Measurements from ENCODE around the gene TBL3.
"Not testable (repeated sequence)": the region's sequence is repeated elsewhere in the genome, so short reads cannot be mapped to it uniquely, and the experiment has no call there.

The TBL3 gene

DNA sequence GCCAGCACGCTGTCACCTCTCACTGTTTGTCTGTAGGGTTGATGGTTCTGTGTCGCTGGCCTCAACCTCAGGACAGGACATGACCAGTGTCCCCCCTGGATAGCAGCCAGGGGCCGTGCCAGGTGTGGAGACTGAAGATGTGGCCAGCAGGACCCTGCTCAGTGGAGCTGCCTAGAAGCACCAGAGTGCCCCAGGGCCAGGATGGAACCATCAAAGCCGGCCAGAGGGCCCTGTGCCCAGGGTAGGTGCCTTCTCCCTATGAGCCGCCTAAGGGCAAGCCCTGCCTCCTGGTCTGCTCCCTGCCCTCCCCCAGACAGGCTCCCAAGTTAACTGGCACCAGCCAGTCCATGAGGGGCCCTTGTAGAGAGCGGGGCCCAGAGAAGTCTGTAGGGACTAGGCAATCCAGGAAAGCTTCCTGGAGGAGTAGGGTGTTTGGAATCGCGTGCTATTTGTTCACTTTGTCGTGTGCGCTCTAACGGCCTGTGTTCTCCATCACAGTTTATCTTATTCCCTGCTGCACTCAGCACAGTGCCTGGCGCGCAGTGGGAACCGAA is 13.1 kb upstream of the TBL3 start:
- Histone ChIP-seq H2AFZ (ENCODE audit: low read length, unreplicated experiment) (no peak overlapping the region), H3K36me3 (ENCODE audit: insufficient read depth, low read length) (peaks cover 14% of the 10 kb centered on the region; the same call in 1 of the 2 replicates), H3K4me3 (ENCODE audit: low read depth, low read length) (peak overlapping the region; percentile 86), H3K27ac (ENCODE audit: low read depth, low read length) (no peak overlapping the region), H3K27me3 (ENCODE audit: insufficient read depth, low read length) (no peaks in the 10 kb centered on the region), H3K4me1 (ENCODE audit: control insufficient read depth, insufficient read depth, low read length, unreplicated experiment) (peaks cover 22% of the 10 kb centered on the region), H3K79me2 (ENCODE audit: control insufficient read depth, insufficient read depth, low read length, unreplicated experiment) (peaks cover 38% of the 10 kb centered on the region)

DNA sequence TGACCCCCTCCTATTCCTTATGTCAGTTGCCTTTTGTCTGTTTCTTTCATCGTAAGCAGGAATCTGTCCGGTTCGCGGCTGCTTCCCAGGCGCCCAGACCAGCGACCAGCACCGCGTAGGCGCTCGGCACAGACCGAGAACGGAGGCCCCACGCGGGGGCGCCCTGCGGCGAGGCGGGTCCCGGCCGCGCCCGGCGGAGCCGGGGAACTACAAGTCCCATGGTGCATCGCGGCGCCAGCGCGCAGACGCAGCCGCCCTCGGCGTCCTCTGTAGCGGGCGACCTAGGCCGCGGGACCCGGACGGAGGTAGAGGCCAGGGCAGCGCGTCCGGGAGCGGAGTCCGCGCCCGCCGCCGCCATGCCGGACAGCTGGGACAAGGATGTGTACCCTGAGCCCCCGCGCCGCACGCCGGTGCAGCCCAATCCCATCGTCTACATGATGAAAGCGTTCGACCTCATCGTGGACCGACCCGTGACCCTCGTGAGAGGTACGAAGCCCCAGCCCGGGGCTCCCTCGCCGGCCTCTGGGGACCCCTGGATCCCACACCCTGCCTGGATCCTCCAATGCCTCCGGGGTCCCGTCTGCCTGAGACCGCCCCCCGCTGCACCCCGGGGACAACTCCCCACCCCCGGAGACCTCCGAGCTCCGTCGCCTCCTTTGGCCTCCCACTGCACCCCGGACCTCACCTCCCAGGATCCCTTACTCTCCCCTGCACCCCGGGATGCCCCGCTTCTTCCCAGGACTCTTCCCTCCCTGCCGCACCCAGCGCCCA is 12.4 kb upstream of the TBL3 start, which contains the start of gene NDUFB10:
Gene NDUFB10, plus strand, starts transcription at position 270 of the 771 bp plus-strand sequence. Its CDS starts 87 bp downstream, at position 357.
- H3K36me3 ChIP-seq (ENCODE audit: insufficient read depth, low read length) = peaks cover 18% of the 10 kb centered on the region; the same call in 1 of the 2 replicates
- H3K79me2 ChIP-seq (ENCODE audit: control insufficient read depth, insufficient read depth, low read length, unreplicated experiment) = peaks cover 44% of the 10 kb centered on the region
- H2AFZ ChIP-seq (ENCODE audit: low read length, unreplicated experiment) = peak within 1 kb of the TSS; percentile 46
- peaks cover 22% of the 10 kb centered on the region for H3K4me1 ChIP-seq (ENCODE audit: control insufficient read depth, insufficient read depth, low read length, unreplicated experiment)
- peak within 1 kb of the TSS; percentile 86 for H3K4me3 ChIP-seq (ENCODE audit: low read depth, low read length)
- H3K27ac ChIP-seq (ENCODE audit: low read depth, low read length) = no peak within 1 kb of the TSS
- H3K27me3 ChIP-seq (ENCODE audit: insufficient read depth, low read length) = no peaks in the 10 kb centered on the region

GRCh38 chr16:1960665-1961630 is 10.9 kb upstream of the TBL3 start:
- peaks cover 18% of the 10 kb centered on the region; the same call in 1 of the 2 replicates for H3K36me3 ChIP-seq (ENCODE audit: insufficient read depth, low read length)
- H3K4me3 ChIP-seq (ENCODE audit: low read depth, low read length) = peak overlapping the region; percentile 86
- H3K79me2 ChIP-seq (ENCODE audit: control insufficient read depth, insufficient read depth, low read length, unreplicated experiment) = peaks cover 57% of the 10 kb centered on the region
- no peak overlapping the region for H2AFZ ChIP-seq (ENCODE audit: low read length, unreplicated experiment)
- peaks cover 26% of the 10 kb centered on the region for H3K4me1 ChIP-seq (ENCODE audit: control insufficient read depth, insufficient read depth, low read length, unreplicated experiment)
- no peaks in the 10 kb centered on the region for H3K27me3 ChIP-seq (ENCODE audit: insufficient read depth, low read length)
- H3K27ac ChIP-seq (ENCODE audit: low read depth, low read length) = peak overlapping the region; percentile 26; the same call in 1 of the 2 replicates

- peaks cover 18% of the 10 kb centered on the region; the same call in 1 of the 2 replicates for H3K36me3 ChIP-seq (ENCODE audit: insufficient read depth, low read length)
- no peak overlapping the region; the same call in 1 of the 2 replicates for H3K4me3 ChIP-seq (ENCODE audit: low read depth, low read length)
Observed at GRCh38 chr16:1961651-1962067, 10.2 kb upstream of the TBL3 start.

DNA sequence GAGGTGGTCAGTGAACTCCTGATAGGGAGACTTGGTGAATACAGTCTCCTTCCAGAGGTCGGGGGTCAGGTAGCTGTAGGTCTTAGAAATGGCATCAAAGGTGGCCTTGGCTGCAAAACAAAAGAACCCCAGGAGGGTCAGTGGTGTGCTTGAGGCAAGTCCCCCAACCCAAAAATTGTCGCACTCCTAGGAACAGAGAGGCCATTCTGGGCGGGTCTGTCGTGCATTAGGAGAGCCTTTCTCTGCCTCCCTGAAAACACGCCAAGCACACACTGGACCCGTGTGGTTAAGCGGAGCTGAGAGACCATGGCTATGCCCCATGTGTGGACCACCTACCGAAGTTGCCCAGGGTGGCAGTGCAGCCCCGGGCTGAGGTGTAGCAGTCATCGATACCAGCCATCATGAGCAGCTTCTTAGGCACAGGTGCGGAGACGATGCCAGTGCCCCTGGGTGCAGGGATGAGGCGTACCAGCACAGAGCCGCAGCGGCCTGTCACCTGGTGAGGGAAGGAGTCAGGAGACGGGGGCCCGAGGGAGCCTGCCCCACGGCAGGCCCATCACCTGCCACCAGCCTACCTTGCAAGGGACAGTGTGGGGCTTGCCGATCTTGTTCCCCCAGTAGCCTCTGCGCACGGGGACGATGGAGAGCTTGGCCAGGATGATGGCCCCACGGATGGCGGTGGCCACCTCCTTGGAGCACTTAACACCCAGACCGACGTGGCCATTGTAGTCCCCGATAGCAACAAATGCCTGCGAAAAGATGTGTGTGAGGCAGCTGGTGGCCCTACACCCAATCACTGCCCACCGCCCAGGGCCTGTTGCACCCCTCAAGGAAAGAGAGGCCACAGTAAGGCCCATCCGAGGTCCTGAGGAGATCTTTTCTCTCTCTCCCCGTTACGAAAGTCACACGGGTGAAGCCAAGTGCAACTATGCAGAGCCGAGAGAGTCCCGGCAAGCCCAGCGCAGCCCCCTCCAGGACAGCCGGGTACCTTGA is 9.4 kb upstream of the TBL3 start:
- H2AFZ ChIP-seq (ENCODE audit: low read length, unreplicated experiment); H3K27me3 ChIP-seq (ENCODE audit: insufficient read depth, low read length): not testable (repeated sequence)
- peak overlapping the region; percentile 85 for H3K4me3 ChIP-seq (ENCODE audit: low read depth, low read length)
- H3K27ac ChIP-seq (ENCODE audit: low read depth, low read length) = 0 out of 2 replicates have a peak overlapping the region, but pooled peaks have one; percentile 88
- peaks cover 62% of the 10 kb centered on the region for H3K79me2 ChIP-seq (ENCODE audit: control insufficient read depth, insufficient read depth, low read length, unreplicated experiment)
- peaks cover 18% of the 10 kb centered on the region; the same call in 1 of the 2 replicates for H3K36me3 ChIP-seq (ENCODE audit: insufficient read depth, low read length)
- peaks cover 26% of the 10 kb centered on the region for H3K4me1 ChIP-seq (ENCODE audit: control insufficient read depth, insufficient read depth, low read length, unreplicated experiment)

More at GRCh38 chr16:1961651-1962067, 10.2 kb upstream of the TBL3 start:
- Histone ChIP-seq H3K27ac (ENCODE audit: low read depth, low read length) (no peak overlapping the region), H3K4me1 (ENCODE audit: control insufficient read depth, insufficient read depth, low read length, unreplicated experiment) (peaks cover 26% of the 10 kb centered on the region), H3K79me2 (ENCODE audit: control insufficient read depth, insufficient read depth, low read length, unreplicated experiment) (peaks cover 62% of the 10 kb centered on the region), H2AFZ (ENCODE audit: low read length, unreplicated experiment) (no peak overlapping the region), H3K27me3 (ENCODE audit: insufficient read depth, low read length) (no peaks in the 10 kb centered on the region)

GRCh38 chr16:1963806-1964505 is 7.9 kb upstream of the TBL3 start:
- no peak overlapping the region for H2AFZ ChIP-seq (ENCODE audit: low read length, unreplicated experiment)
- H3K4me1 ChIP-seq (ENCODE audit: control insufficient read depth, insufficient read depth, low read length, unreplicated experiment) = peaks cover 26% of the 10 kb centered on the region
- H3K36me3 ChIP-seq (ENCODE audit: insufficient read depth, low read length) = peaks cover 18% of the 10 kb centered on the region; the same call in 1 of the 2 replicates
- H3K27me3 ChIP-seq (ENCODE audit: insufficient read depth, low read length) = no peaks in the 10 kb centered on the region
- H3K27ac ChIP-seq (ENCODE audit: low read depth, low read length) = peak overlapping the region; percentile 88
- peaks cover 62% of the 10 kb centered on the region for H3K79me2 ChIP-seq (ENCODE audit: control insufficient read depth, insufficient read depth, low read length, unreplicated experiment)
- H3K4me3 ChIP-seq (ENCODE audit: low read depth, low read length) = peak overlapping the region; percentile 85

GRCh38 chr16:1964506-1965395 is 7.1 kb upstream of the TBL3 start, which contains the start of gene RPS2:
Gene RPS2 (minus strand): TSS chr16:1964826. CDS start chr16:1964625, 201 bp downstream.
- Histone ChIP-seq H3K36me3 (ENCODE audit: insufficient read depth, low read length) (peaks cover 18% of the 10 kb centered on the region; the same call in 1 of the 2 replicates), H2AFZ (ENCODE audit: low read length, unreplicated experiment) (no peak within 1 kb of the TSS), H3K4me3 (ENCODE audit: low read depth, low read length) (peak within 1 kb of the TSS; percentile 85), H3K79me2 (ENCODE audit: control insufficient read depth, insufficient read depth, low read length, unreplicated experiment) (peaks cover 60% of the 10 kb centered on the region), H3K27ac (ENCODE audit: low read depth, low read length) (peak within 1 kb of the TSS; percentile 88), H3K27me3 (ENCODE audit: insufficient read depth, low read length) (no peaks in the 10 kb centered on the region), H3K4me1 (ENCODE audit: control insufficient read depth, insufficient read depth, low read length, unreplicated experiment) (peaks cover 26% of the 10 kb centered on the region)

- H2AFZ ChIP-seq (ENCODE audit: low read length, unreplicated experiment) = no peak overlapping the region
- peaks cover 18% of the 10 kb centered on the region; the same call in 1 of the 2 replicates for H3K36me3 ChIP-seq (ENCODE audit: insufficient read depth, low read length)
- H3K4me3 ChIP-seq (ENCODE audit: low read depth, low read length) = peak overlapping the region; percentile 85
- H3K79me2 ChIP-seq (ENCODE audit: control insufficient read depth, insufficient read depth, low read length, unreplicated experiment) = peaks cover 52% of the 10 kb centered on the region
- H3K27ac ChIP-seq (ENCODE audit: low read depth, low read length) = peak overlapping the region; percentile 84
- H3K27me3 ChIP-seq (ENCODE audit: insufficient read depth, low read length) = no peaks in the 10 kb centered on the region
- H3K4me1 ChIP-seq (ENCODE audit: control insufficient read depth, insufficient read depth, low read length, unreplicated experiment) = peaks cover 23% of the 10 kb centered on the region
Observed at GRCh38 chr16:1965396-1966001, 6.4 kb upstream of the TBL3 start.

Data from ACC112 (cell line).